Activated CD4-positive, alpha-beta T cell treated with anti-CD3 and anti-CD28 coated beads, Interleukin-2, amount 50 U/mL, for 1 hour (primary cell): Measurements from ENCODE around the gene DCX.
"Not testable (repeated sequence)": the region's sequence is repeated elsewhere in the genome, so short reads cannot be mapped to it uniquely, and the experiment has no call there.

ENCODE experiments used
- DNase-seq: peaks from one replicate; pipeline ENCODE4 v3.0.0-alpha.2; 2020

DCX gene

DNA sequence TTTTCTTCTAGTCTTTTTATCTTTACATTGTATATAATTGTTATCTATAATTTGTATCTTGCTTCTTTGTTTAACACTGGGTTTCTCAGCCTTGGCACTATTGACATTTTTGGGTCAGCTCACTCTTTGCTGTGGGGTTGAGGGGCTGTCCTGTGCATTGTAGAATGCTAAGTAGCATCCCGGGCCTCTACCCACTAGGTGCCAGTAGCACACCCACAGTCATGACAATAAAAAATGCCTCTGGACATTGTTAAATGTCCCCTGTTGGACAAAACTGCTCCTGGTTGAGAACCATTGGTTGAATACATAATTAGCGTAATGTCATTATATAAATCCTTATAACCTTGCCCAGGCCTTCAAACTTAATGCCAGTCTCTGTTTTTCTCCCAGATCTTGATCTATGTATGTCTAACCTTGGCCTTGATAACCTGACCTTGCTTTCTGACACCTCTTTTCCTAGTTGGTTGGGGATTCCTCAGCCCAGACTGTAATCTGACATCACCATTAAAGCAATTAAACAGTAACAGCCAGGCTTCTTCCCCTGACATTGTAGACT is 46.1 kb downstream of the DCX start:
- no peak for DNase-seq

DNA sequence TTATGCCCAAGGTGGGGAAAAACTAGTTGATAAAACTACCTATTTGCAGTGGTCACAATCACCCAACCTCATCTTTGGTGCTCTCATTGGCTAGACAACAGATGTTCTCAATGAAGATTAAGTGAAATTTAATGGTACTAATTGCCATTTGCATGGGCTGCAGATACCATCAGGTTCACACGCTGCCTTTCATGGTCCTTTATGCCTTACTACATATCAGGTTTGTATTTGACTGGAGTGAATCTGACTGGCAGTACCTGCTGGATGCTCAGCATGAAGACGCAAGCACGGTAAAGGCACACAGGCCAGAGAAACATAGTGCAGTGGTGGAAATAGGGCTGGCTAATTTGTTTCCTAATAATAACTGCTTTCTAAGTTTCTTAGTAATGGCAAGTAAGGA is 48.3 kb downstream of the DCX start:
- DNase-seq = no peak

DNA sequence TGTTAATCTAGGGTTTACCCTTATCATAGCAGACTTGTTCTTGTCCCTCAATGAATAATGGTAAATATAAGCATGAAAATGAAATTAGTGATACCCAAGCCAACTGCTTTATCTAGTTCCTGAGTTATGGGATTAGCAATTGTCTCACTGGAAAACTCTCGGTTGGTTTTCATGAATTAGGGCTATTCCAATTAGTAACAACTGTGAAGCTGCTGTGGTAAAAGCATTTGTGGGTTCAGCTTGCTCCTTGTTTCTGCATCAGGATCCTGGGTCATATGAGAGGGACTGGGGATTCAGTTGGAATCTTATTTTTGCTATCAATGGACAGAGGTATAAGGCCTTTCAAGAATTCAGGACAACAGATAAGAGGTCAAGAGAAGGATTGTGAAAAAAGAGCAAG is 50.2 kb downstream of the DCX start:
- DNase-seq = no peak

DNA sequence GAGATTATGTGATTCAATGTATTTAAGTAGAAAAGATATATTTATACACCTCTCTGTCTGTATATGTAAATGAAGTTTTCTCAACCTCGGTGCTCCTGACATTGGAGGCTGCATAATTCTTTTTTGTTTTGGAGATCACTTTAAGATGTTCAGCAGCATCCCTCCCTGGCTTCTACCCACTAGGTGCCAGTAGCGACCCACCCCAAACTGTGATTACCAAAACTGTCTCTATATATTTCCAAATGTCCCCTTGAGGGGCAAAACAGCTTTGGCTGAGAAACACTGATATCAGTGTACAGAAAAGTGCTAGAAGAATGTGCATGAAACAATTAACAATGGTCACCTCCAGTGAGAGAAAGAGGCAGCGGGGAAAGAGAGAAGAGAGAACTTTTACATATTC is 51.2 kb downstream of the DCX start:
- no peak for DNase-seq

DNA sequence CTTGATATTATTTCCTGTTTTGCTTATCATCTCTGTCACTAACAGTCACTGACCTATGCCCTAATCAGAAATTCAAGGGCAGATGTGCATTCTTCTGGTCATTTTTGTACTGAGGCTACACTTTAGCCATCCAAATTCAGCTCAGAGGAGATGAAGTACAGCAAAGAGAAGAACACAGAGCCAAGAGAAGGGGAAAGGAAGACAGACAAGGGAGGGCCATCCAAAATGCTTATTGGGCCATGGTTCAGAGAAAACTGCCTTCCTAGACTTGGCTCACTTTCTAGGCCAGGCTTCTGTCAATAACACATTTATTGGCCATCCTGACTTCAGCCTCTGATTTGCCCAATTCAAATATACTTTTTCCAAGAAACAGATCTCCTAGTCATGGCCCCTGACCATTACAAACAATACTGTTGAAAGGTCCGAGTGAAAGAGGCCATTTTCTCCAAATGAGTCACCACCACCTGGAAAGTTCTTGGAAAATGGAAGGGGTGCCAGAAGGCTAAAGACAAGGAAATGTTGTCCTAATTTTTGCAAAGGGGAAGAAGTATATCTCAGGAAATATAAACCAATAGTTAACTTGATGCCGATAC is 56.4 kb downstream of the DCX start:
- no peak for DNase-seq

DNA sequence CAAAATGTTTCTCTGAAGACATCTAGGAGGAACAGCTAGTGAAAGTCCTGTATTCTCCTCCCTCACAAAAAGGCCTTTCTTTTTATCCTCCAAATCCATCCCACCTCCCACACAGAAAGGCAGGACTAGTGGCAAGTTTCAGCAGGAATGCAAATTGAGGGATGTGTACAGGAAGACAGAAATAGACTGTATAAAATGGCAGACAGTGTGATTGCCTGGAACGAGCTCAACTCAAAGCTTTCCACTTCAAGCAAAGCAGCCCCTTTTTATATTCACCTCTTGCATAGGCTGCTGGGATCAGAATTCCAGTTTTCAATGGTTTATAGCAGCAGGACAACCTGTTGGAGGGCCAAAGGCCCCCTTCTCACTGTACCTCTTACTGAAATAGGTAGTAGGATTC is 57.5 kb downstream of the DCX start:
- DNase-seq = no peak

DNA sequence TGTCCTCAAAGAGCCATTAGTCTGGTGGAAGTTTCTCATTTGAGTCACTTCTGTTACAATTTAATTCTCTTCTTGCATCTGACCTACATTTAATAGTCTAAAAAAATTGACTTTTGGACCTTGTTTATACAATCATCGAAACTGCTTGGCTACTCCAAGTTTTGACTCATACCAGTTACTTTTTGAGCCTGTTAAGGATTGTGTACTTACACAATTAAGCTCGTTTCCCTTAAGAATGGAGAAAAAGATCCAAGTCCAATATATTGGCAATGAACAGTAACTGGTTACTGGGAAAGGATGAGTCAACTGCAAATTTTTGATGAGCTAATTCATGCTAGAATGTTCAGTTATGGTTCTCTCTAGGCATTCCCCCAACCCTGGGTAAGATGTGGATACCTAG is 58.2 kb downstream of the DCX start:
- no peak for DNase-seq

DNA sequence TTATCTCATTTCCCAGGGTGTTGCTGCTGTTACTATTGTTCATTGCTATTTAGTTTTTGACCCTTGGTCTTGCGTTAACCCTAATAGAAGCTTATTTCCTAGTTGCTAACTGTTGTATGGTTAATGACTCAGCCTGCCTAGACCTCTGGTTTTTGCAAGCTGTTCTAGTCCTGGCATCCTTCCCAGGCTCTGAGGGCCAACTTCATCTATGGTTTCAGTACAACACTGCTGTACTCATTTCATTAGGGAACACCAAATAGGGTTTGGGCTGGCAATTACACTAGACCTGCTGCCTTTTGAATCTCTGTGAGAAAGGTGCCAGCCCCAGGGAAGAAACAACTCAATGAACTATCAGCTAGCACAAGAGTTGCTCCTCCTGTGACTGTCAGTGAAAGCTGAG is 59.6 kb downstream of the DCX start:
- DNase-seq = no peak

DNA sequence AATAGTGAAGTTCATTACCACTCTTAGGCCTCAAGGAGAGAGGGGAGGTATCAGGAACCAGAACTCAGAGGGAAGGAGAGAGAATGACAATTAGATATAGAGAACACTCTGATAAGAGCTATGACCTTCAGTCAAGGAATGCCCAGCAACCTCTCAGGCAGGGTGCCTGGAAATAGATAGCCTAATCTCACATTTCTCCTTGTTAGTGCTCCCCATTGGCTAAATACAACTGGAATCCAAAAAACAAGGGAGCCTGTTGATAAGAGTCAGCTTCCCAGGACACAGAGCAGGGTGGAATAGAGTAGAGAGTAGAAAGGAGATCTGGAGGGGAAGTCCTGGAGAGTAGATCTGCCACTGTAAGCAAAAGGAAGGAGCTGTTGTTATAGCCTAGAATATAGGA is 62.1 kb downstream of the DCX start:
- DNase-seq = no peak

DNA sequence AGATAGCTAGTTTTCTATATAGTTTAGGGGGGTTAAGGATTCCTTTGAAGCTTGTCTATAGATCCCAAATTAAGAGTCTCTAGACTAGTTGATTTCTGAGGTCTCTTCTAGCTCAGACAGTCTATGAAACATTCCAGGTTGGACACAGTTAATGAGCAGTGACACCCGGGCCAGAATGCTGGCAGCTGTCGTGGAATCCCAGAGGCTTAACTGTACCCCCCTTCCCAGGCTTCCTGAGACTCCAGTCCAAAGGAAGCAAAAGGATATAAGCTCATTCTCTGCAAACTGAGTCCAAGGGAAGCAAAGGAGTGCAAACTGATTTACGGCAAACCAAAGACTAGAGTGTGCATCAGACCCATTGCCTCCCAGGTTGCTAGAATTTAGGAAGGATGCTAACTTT is 62.9 kb downstream of the DCX start:
- no peak for DNase-seq

DNA sequence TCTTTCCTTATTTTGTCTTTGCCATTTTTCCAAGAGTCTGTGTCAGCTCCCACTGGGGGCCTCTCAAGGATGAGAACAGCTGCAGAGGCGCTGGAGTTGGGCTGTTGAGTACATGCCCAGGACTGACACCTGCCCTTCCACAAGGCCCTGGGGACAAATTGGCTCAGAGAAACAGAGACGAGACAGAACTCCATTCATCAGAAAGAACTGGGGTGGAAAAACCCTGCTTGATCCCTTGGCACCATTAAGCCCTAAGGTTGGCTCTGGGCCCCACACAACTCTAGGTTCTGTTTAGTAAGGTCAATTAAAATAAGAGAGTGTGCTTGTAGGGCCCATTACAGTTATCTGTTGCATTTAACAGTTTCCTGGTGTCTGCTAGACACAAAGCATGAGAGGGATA is 63.6 kb downstream of the DCX start:
- DNase-seq = no peak

DNA sequence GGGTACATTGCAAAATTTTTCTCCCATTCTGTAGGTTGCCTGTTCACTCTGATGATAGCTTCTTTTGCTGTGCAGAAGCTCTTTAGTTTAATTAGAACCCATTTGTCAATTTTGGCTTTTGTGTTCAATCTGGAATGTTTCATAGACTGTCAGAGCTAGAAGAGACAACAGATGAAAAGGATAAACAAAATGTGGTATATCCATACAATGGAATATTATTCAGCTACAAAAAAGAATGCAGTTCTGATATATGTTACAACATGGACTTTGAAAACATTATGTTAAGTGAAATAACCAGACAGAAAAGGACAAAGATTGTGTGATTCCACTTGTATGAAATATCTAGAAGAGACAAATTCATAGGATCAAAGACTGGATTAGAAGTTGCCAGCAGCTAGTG is 65.8 kb downstream of the DCX start:
- not testable (repeated sequence) for DNase-seq

DNA sequence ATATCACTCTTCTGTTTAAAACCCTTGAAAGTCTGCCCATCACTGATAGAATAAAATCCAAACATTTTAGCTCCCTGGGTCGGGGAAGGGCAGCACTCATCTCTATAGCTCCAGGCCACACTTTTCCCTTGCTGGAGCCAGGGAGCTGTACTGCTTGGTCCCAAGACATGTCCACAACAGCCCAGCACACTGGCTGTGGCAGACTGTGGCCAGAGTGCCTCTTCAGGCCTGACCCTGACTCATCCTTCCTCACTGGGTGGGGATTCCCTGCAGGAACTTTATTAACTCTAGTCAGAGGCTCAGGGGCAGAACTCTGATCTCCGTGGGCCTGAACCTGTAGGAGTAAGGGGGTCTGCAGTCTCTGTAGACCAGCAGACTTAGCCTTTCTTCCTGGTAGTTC is 71.9 kb downstream of the DCX start:
- no peak for DNase-seq

DNA sequence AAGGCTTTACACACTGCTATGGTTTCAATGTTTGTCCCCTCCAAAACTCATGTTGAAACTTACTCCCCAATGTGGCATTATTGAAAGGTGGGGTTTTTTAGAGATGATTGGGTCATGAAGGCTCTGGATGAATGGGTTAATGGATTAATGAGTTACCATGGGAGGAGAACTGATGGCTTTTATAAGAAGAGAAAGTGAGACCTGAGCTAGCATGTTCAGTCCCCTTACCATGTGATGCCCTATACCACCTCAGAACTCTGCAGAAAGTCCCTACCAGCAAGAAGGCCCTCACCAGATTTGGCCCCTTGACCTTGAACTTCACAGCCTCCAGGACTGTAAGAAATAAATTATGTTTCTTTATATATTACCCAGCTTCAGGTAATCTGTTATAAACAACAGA is 72.8 kb downstream of the DCX start:
- no peak for DNase-seq

DNA sequence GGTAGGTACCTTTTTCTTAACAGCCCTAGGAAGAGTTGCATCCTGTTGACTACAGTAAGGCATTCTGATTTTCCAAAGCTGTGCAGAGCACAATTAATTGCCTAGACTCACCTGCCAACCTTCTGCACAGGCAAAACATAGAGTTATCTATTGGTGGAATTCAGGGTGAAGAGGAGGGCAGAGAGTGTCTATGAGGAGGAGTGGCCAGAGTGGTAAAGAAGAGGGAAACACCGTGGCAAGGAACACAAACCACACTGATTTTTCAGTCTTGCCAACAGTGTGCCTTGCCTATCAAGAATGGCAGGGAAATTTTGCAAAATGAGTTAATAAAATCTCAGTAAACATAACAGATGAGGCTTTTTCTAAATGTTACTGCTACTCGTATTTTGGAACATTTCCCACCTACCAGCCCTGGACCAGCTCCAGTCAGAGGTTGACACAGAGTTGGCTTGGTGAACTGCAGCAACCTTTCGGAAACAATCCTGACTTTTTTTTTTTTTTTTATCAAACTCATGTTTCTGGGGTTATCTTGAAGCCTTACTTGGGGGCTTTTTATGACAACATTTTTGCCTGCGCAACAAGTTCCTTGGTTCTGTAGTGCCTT is 73.8 kb downstream of the DCX start:
- DNase-seq = no peak

DNA sequence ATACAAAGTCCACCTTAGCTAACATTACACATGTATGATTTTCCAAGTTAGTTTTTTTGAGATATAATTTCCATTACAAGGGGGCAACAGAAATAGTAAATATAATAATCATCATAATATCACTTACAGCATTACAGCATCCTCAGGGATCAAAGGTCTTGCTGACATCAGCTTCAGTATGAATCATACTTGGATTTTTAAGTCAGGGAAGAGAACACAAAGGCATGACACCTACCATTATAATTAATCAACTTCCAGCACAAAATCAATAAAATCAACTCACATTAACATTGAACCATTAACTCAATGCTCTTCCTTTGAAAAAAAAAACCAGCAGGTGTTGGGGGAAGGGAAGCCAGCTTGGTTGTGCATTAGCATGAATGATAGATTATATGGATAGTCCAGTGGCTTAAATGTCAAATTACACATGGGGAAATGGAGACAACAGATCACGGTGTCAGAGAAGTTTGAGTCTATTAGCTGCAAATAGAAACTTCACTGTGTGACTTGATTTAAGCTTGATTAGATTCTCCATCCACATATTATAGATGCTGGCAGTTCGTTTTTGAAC is 74.8 kb downstream of the DCX start:
- DNase-seq = no peak

DNA sequence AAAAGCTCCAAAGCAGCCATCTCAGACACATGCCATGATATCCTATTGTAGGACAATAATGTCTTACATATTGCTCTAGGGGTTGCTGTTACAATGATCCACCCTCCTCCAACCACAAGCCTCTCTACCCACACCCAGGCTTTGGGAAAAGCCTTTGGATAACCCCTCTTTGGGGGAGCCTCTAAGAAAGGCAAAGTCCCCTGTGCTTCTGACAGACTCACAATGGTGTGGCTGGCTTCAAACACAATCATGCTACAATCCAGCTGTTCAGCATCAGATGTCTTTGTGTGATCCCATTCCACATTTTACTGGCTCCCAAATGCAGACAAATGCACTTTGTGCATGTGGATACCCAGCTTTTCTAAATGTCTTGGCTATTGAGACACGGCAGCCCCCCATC is 75.9 kb downstream of the DCX start:
- DNase-seq = no peak

DNA sequence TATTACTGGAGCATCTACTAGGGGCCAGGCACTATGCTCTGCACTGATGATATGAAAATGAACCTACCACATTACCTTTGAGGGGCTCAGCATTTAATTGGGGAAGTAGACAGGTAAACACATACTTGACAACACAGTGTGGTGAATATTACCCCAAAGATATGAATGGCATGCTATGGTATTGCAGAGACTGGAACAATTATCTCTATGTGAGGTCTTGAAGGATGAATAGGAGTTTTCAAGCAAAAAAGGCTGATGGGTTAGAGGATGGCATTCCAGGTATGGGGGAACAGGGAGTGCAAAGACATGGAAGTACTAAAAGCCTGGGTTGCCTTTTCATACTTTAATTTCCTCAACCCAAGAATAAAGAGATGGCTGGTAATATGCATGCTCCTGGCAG is 82.6 kb downstream of the DCX start:
- no peak for DNase-seq

DNA sequence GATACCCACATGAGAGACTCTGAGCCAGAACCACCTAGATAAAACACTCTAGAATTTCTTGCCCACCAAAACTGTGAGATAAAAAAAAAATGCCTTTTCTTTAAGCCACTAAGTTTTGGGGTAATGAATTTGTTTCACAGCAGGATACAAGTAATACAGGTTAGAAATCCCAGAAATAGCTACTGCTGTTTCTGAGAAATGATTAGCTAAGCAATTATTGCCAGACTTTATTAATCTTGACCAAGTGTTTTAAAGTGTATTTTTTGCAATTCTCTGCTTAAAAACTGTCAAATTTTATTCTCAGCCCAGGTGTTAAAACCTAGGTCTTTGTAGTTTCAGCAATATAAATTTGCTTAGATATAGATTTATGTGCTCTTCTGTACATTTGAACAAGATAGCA is 83.1 kb downstream of the DCX start:
- no peak for DNase-seq

DNA sequence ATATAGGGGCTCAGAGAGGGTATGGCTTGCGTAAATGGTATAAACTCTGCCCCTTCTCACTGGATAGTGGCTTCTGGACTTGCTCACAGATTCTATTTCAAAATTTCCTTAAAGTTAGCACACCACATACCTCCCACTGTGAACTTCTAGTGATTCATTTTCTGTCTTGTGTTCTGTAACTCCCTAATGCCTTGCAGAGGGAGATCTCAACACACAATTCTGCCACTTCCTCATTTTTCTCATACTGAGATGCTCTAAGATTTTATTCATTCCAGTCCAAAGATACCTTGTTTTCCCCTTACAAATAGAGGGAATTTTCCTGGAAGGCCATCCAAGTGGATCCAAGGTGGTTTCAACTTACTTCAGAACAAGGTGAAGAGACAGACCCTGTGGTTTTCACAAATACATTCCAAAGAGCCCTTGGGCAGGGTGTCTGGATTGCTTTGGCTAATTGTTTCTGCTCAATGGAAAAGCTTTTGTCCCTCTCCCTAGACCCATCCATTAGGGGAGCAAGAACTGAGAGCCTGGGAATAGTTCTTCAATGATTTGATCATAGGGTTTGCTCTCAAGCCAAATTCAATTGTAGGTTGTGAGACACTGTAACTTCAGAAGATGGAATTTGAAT is 89.6 kb downstream of the DCX start:
- DNase-seq = no peak

DNA sequence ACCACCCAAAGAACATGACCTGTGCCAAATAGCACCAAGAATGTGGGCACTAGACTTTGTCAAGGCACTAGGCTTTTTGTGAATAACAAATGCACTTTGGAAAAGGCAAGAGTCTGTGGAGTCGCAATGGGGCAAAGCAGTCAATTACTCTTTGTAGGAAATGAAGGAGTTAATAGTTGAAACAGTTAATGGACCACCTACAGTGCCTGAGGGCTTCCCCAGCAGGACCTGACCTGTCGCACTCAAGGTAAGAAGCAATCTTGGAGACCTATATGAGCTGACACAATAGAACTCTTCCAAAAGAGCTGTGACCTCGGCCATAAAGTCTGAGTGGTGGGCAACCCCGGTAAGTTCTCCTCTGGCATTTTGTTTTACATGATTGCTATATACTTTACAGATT is 92.5 kb downstream of the DCX start:
- no peak for DNase-seq

DNA sequence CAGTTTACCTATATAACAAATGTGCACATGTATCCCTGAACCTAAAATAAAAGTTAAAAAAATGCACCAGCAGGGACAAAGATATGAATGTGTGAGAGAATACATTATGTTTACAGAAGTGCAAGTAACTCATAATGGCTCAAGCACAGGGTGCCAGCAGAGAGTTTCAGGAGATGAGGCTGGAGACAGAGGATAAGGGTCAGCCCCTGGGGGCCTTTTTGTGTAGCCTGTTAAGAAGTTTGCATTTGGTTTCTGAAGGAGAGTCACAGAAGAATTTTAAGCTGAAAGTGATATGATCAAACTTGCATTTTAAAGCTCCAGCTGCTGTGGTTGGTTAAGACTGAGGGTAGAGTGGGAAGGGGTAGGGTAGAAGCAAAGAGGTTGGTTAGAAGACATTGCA is 93.1 kb downstream of the DCX start:
- DNase-seq = no peak

DNA sequence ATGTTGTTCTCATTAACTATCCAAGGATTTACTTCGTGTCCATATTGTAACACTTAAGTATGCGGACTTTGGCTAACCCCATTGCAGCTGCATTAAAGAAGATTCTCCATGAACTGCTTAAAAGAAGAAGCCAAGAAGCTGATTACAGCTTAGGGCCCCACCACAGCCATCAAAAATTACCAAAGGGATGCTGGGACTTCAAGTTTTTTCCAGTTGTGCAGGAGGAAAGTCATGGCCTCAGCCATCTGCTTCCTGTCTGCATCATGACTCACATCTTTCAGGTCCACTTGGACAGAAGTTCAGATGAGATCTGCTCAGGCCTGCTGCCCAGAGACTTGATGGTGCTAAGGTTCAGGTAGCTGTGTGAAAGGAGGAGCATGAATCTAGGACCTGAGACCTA is 102.9 kb downstream of the DCX start:
- no peak for DNase-seq

DNA sequence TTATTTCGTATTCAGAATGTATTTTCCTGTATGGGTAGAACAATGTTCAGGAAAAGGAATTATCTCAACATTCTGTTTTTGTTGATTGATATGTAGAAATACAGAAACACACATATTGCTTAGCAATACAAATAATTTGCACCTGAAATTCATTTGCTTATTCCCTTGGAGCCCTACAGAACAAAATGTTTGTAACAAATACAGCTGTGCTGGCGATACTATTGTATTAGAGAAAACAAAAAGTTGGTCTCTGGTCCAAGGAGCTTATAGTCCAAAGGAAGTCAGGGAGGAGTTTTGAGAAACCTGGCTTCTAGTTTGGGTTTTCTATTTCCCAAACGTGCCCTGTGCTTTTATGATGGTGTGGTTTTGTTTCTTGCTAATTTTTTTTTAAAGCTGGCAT is 104.0 kb downstream of the DCX start:
- no peak for DNase-seq
